Endothelial cell of umbilical vein (primary cell): ENCODE data around the gene CCM2. TPM values are rescaled to one million over a fixed set of nuclear protein-coding genes. Genes with fewer than 3 reads are reported as not detected.

ENCODE experiments used
- BruUV-seq: library from RNA; stranded (reverse); fragments of 400-500 nt; replicated peaks from 2 replicates; lab custom pipeline; 2021; lab: Mats Ljungman, UMichigan
- CTCF ChIA-PET: fragments of 300-600, 350-600 bp; sonication (Branson Sonifier 250); formaldehyde crosslinking; loops from one replicate; lab custom pipeline; 2021; ENCODE audit warnings: antibody characterized with exemption, inconsistent platforms; lab: Charles Lee
- POLR2A ChIA-PET: fragments of 300-600, 350-600 bp; sonication (Branson Sonifier 250); formaldehyde crosslinking; loops from one replicate; lab custom pipeline; 2021; ENCODE audit warnings: antibody characterized with exemption, inconsistent platforms; lab: Charles Lee
- DNase-seq: peaks from one replicate; pipeline ENCODE4 v3.0.0-alpha.2; 2011; ENCODE audit warnings: low read depth, low spot score
- FAIRE-seq: peaks from 2 replicates; lab custom pipeline; 2011; peaks lifted over from hg19 to GRCh38; lab: Jason Lieb, UNC
- H2AFZ ChIP-seq: 2 replicates; pipeline ENCODE4 v1.6.0; 2012; ENCODE audit warnings: low read depth, low read length, control low read depth, inconsistent platforms
- H3K27ac ChIP-seq: 2 replicates; pipeline ENCODE4 v1.5.1; 2011; ENCODE audit warnings: low read depth, mild to moderate bottlenecking, control low read depth, low read length, moderate library complexity; ENCODE audit not compliant: insufficient read depth
- H3K27me3 ChIP-seq, 2 experiments: 2 replicates each; pipeline versions ENCODE4 v1.6.0 to v1.6.1; 2011; ENCODE audit warnings: low read length in 2 of 2, mixed read lengths in 1 of 2; ENCODE audit not compliant: control insufficient read depth in 2 of 2, insufficient read depth in 2 of 2
- H3K36me3 ChIP-seq, 2 experiments: 2 replicates in 1 of 2; 3 replicates in 1 of 2; pipeline ENCODE4 v1.5.1; 2011; ENCODE audit warnings: low read length in 2 of 2, mild to moderate bottlenecking in 1 of 2, moderate library complexity in 1 of 2; ENCODE audit not compliant: control insufficient read depth in 2 of 2, insufficient read depth in 2 of 2; ENCODE audit errors: extremely low read depth in 1 of 2
- H3K4me1 ChIP-seq: 3 replicates; pipeline ENCODE4 v1.5.1; 2011; ENCODE audit warnings: mild to moderate bottlenecking, low read length; ENCODE audit not compliant: control insufficient read depth, insufficient read depth; ENCODE audit errors: extremely low read depth
- H3K4me2 ChIP-seq: 2 replicates; pipeline ENCODE4 v1.6.1; 2011; ENCODE audit warnings: low read length, control low read depth, mixed read lengths; ENCODE audit not compliant: insufficient read depth
- H3K4me3 ChIP-seq, 3 experiments: fragments of 200-600 bp in 1 of 3; sonication (generic), shearing (Covaris generic) in 1 of 3; replicated peaks in 1 of 3; 2 replicates each; pipeline ENCODE4 v1.5.1; 2011 to 2016; ENCODE audit warnings: control low read depth in 3 of 3, low read length in 3 of 3, mild to moderate bottlenecking in 2 of 3, inconsistent platforms in 1 of 3, low read depth in 1 of 3, moderate library complexity in 1 of 3; ENCODE audit not compliant: insufficient read depth in 1 of 3
- H3K79me2 ChIP-seq: 2 replicates; pipeline ENCODE4 v1.6.0; 2012; ENCODE audit warnings: low read length, inconsistent platforms; ENCODE audit not compliant: control insufficient read depth, insufficient read depth
- H3K9ac ChIP-seq: replicated peaks from 2 replicates; pipeline ENCODE3; 2011; ENCODE audit warnings: low read length, control low read depth; ENCODE audit not compliant: insufficient read depth; ENCODE audit errors: extremely low read depth
- H3K9me1 ChIP-seq: replicated peaks from 3 replicates; pipeline ENCODE4 v1.6.0; 2011; ENCODE audit warnings: mild to moderate bottlenecking, low read length; ENCODE audit not compliant: control insufficient read depth, insufficient read depth; ENCODE audit errors: extremely low read depth
- H3K9me3 ChIP-seq: replicated peaks from 2 replicates; pipeline ENCODE4 v1.5.1; 2012; ENCODE audit warnings: low read length, inconsistent platforms; ENCODE audit not compliant: control insufficient read depth, insufficient read depth
- H4K20me1 ChIP-seq: replicated peaks from 2 replicates; pipeline ENCODE3; 2011; ENCODE audit warnings: mild to moderate bottlenecking, low read length; ENCODE audit not compliant: control insufficient read depth, insufficient read depth; ENCODE audit errors: extremely low read depth
- EZH2 ChIP-seq: IDR thresholded peaks from 2 replicates; pipeline ENCODE4 v1.6.1; 2012; ENCODE audit warnings: borderline replicate concordance, low read depth, mild to moderate bottlenecking, moderate library complexity, low read length, inconsistent platforms; ENCODE audit not compliant: severe bottlenecking
- FOS ChIP-seq: IDR thresholded peaks from 2 replicates; pipeline ENCODE4 v1.6.1; 2011; ENCODE audit warnings: mild to moderate bottlenecking, low read length, moderate library complexity, borderline replicate concordance; ENCODE audit not compliant: insufficient read depth
- GATA2 ChIP-seq: IDR thresholded peaks from 2 replicates; pipeline ENCODE4 v1.7.0; 2011; ENCODE audit warnings: low read depth, mild to moderate bottlenecking, moderate library complexity, mixed read lengths, low read length; ENCODE audit not compliant: insufficient read length, insufficient read depth
- JUN ChIP-seq: IDR thresholded peaks from 2 replicates; pipeline ENCODE4 v1.6.1; 2011; ENCODE audit warnings: borderline replicate concordance, low read depth; ENCODE audit not compliant: insufficient read length, insufficient read depth
- MYC ChIP-seq: IDR thresholded peaks from one replicate; pipeline ENCODE4 v1.6.1; 2011; ENCODE audit warnings: mild to moderate bottlenecking, low read depth, low read length
- POLR2A ChIP-seq: IDR thresholded peaks from 2 replicates; pipeline ENCODE4 v1.6.1; 2012; ENCODE audit warnings: low read depth, mild to moderate bottlenecking, control low read depth, low read length
- POLR2AphosphoS5 ChIP-seq: IDR thresholded peaks from 2 replicates; pipeline ENCODE4 v1.6.1; 2012; ENCODE audit warnings: low read depth, mild to moderate bottlenecking, control low read depth, low read length, moderate library complexity; ENCODE audit not compliant: insufficient read depth
- dilution Hi-C: fragments of 300-500 bp; cut with MboI; formaldehyde crosslinking; loops from one replicate; pipeline ENCODE4 v1.15.0; 2019; ENCODE audit warnings: low sequenced_read_pairs; ENCODE audit not compliant: extremely low pct_ligation_motif_present
- intact Hi-C: fragments of 100-400 bp; cut with micrococcal nuclease; formaldehyde crosslinking; loops from one replicate; pipeline ENCODE4 v1.10.0; 2022
- polyA plus RNA-seq, 4 experiments: library from polyadenylated mRNA; depleted of rRNA in 3 of 4; stranded (reverse) in 3 of 4; unstranded in 1 of 4; fragments of >200 nt; gene quantifications; 2 replicates each; pipeline versions ENCODE4 v1.2.1 to v1.2.3, GENCODE V29; 2011 to 2012; ENCODE audit warnings: missing spikeins in 1 of 4
- total RNA-seq: library from RNA; stranded (reverse); gene quantifications from 2 replicates; pipeline ENCODE4 v1.2.3, GENCODE V29; 2021
- TF ChIP-seq, protein P1 (sequence below): IDR thresholded peaks from 2 replicates; pipeline ENCODE4 v1.6.1; 2011; ENCODE audit not compliant: insufficient read depth, insufficient read length
- TF ChIP-seq, protein P2 (sequence below), 2 donors: IDR thresholded peaks; 1 replicate in 1 of 2; 2 replicates in 1 of 2; pipeline ENCODE4 v1.5.1; 2011; ENCODE audit warnings: low read length in 2 of 2, mild to moderate bottlenecking in 2 of 2, moderate library complexity in 2 of 2, control low read depth in 1 of 2, inconsistent platforms in 1 of 2, low read depth in 1 of 2; ENCODE audit not compliant: insufficient read depth in 1 of 2; ENCODE audit errors: extremely low read depth in 1 of 2

Gene CCM2
- total and polyA plus RNA-seq, 2 donors (not counting 3 experiments of a cell fraction or from before 2014, with no cell fraction given) = 66.1 to 70.4 TPM

DNA sequence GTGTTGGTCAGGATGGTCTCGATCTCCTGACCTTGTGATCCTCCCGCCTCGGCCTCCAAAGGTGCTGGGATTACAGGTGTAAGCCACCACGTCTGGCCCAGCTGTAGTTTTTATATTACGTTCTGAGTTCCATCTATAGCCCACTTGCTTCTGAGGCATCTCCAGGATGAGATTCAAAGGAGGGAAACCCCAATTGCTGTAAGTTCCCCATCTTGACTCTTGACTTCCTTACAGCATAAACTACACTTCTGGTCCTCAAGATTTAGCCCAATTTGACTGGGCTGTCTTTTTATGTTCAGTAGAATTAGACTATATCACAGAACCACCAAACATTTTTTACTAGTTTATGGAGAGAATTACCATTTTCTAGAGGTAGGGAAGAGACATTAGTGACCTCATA lies 44.3 kb downstream of the CCM2 start:
- POLR2A ChIA-PET = no interaction called here

DNA sequence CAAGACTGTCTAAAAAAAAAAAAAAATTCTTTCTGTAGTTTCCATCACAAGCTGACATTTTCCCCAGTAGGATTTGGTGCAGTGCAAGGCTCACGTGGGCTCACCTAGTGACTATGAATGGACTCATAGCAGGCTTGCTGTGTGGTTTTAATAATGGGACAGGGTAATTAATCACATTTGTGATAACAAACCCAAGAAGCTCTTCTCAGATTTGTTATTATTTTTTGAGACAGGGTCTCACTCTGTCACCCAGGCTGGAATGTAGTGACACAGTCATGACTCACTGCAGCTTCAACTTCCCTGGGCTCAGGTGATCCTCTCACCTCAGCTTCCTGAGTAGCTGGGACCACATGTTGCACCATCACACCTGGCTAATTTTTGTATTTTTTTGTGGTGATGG lies 48.7 kb downstream of the CCM2 start:
- H3K36me3 ChIP-seq = no peaks in the 10 kb centered on the region
- FAIRE-seq = no peak

More for the DNA sequence above, 44.3 kb downstream of the CCM2 start:
- Histone ChIP-seq H3K79me2 (no peaks in the 10 kb centered on the region), H2AFZ (no peak overlapping the region), H3K36me3 (peaks cover 8 to 10% of the 10 kb centered on the region in 2 experiments), H3K27me3 (no peaks in the 10 kb centered on the region), H3K27ac (no peak overlapping the region), H3K9me3 (no peaks in the 10 kb centered on the region), H3K4me3 (no peak overlapping the region), H3K9me1 (no peaks in the 10 kb centered on the region), H3K4me1 (no peaks in the 10 kb centered on the region), H3K9ac (no peak overlapping the region), H4K20me1 (no peaks in the 10 kb centered on the region), H3K4me2 (no peak overlapping the region)
- TF ChIP-seq JUN = no peak
- TF ChIP-seq EZH2 = no peak
- CTCF ChIA-PET = no interaction called here
- no TSS peak for BruUV-seq
- DNase-seq (no peak), FAIRE-seq (no peak)
- dilution Hi-C loops = no loop called here
- intact Hi-C loops = loop anchor here (5.0 kb wide), 1 partner anchor 42 kb away; the partner anchor contains the start of gene CCM2

More for the DNA sequence above, 48.7 kb downstream of the CCM2 start:
- ChIA-PET CTCF (no interaction called here), POLR2A (no interaction called here)
- H3K4me1 ChIP-seq = no peaks in the 10 kb centered on the region
- no peak overlapping the region for H2AFZ ChIP-seq
- no peak overlapping the region for H3K4me3 ChIP-seq
- H3K79me2 ChIP-seq = no peaks in the 10 kb centered on the region
- H3K4me2 ChIP-seq = no peak overlapping the region
- H3K27me3 ChIP-seq = no peaks in the 10 kb centered on the region
- H3K9ac ChIP-seq = no peak overlapping the region
- H3K9me3 ChIP-seq = no peaks in the 10 kb centered on the region
- BruUV-seq = no TSS peak
- no peaks in the 10 kb centered on the region for H3K9me1 ChIP-seq
- no peak for DNase-seq
- intact Hi-C loops = no loop called here
- no peaks in the 10 kb centered on the region for H4K20me1 ChIP-seq
- TF ChIP-seq FOS = no peak
- TF ChIP-seq JUN = no peak
- TF ChIP-seq POLR2AphosphoS5 = no peak
- no peak for TF ChIP-seq MYC
- no peak for TF ChIP-seq EZH2
- TF ChIP-seq GATA2 = no peak
- TF ChIP-seq POLR2A = no peak
- TF ChIP-seq, protein P1, sequence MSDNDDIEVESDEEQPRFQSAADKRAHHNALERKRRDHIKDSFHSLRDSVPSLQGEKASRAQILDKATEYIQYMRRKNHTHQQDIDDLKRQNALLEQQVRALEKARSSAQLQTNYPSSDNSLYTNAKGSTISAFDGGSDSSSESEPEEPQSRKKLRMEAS = no peak
- TF ChIP-seq, protein P2, sequence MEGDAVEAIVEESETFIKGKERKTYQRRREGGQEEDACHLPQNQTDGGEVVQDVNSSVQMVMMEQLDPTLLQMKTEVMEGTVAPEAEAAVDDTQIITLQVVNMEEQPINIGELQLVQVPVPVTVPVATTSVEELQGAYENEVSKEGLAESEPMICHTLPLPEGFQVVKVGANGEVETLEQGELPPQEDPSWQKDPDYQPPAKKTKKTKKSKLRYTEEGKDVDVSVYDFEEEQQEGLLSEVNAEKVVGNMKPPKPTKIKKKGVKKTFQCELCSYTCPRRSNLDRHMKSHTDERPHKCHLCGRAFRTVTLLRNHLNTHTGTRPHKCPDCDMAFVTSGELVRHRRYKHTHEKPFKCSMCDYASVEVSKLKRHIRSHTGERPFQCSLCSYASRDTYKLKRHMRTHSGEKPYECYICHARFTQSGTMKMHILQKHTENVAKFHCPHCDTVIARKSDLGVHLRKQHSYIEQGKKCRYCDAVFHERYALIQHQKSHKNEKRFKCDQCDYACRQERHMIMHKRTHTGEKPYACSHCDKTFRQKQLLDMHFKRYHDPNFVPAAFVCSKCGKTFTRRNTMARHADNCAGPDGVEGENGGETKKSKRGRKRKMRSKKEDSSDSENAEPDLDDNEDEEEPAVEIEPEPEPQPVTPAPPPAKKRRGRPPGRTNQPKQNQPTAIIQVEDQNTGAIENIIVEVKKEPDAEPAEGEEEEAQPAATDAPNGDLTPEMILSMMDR (IDR thresholded peaks at IDR 0.05; ENCODE audit: extremely low read depth in 1 of 2, insufficient read depth in 1 of 2, low read depth in 1 of 2, low read length in 2 of 2) = no peak
- no peak overlapping the region for H3K27ac ChIP-seq
- dilution Hi-C loops = no loop called here
